GM19240 (cell line): ENCODE measurements around the gene NDUFS5.
"Not testable (repeated sequence)": the region's sequence is repeated elsewhere in the genome, so short reads cannot be mapped to it uniquely, and the experiment has no call there.

Source experiments
- DNase-seq: peaks from one replicate; pipeline ENCODE4 v3.0.0; 2011; ENCODE audit warnings: low spot score; ENCODE audit not compliant: insufficient read length

The NDUFS5 gene

DNA sequence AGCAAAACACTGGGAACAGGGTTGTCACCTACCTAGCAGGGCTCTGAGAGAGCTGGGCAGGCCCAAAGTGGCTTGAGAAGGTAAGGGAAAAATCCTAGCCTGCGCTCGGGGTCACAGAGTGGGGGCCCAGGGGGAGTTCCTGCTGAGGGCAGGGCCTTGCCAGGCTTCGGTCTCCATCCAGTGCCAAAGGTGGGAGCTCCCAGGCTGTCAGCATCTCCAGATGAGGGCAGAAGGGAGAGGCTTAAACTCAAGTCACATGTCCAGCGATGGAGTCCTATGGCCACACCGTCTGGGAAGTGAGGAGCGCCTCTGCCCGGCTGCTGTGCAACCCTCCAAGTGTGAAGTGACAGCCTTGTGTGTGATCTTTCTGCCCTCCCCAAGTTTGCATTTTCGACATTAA lies 11.2 kb upstream of the NDUFS5 start:
- DNase-seq, result not testable (repeated sequence)

DNA sequence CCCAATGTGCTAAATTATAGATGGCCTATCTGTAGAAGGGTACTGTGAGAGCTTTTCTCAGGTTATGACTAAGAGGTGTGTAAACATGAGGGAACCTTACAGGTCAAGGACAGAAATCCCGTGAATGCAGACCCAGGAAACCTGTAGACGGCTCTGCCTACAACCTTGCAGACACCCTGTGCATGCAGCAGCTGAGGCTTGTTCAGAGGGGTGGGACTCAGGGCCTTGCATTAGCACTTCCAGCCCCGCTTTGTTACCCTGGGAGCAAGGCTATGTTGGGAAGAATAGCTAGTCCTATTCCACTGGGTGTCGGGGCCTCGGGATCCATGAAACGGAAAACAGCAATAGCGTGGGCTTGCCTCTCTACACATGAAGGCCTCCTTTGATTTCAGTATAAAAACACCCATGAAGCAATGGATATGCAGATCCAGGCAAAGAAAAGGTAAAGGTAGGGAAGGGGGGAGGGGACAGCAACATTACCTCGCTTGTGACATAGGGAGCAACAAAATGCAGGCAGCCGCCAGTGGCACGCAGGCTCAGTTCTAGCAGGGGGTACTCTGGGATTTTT lies 9.5 kb upstream of the NDUFS5 start:
- DNase-seq, result no peak

DNA sequence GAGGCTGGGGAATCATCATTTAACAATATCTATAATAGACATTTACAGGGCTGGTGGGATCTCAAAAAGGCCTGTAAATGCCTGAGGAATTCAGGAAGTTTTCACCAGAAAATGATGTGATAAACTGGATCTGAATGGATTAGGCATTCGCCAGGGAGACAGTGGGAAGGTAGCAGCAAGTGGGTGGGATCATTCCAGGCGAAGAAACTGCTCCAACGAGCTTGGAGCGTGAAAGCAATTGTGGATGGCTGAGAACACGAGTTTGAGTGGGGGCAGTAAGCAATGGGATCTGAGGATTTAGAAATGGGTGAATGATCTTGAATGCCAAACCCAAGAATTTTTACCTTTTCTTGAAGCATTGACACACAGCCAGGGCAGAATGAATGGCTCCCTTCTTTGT lies 8.9 kb upstream of the NDUFS5 start:
- DNase-seq, result no peak

DNA sequence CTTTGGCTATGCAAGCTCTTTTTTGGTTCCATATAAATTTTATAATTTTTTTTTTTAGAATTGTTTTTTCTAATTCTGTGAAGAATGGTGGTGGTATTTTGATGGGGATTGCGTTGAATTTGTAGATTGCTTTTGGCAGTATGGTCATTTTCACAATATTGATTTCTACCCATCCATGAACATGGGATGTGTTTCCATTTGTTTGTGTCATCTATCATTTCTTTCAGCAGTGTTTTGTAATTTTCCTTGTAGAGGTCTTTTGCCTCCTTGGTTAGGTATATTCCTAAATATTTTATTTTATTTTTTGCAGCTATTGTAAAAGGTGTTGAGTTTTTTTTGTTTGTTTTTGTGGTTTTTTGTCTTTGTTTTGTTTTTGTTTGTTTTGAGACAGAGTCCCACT lies 5.7 kb upstream of the NDUFS5 start:
- not testable (repeated sequence) for DNase-seq

DNA sequence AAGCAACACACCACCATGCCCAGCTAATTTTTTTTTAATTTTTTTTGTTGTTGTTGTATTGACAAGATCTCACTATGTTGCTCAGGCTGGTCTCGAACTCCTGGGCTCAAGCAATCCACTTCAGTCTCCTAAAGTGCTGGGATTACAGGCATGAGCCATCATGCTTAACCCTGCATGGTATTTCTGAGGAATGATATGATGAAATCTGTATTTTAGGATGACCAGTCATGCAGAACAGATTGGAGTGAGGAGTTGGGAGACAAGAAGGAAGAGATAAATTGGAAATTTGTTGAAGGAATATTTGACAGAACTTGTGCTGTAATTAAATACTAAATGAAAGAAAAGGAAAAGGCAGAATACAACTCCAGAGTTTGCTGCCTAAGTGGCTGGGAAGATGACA lies 4.7 kb upstream of the NDUFS5 start:
- no peak for DNase-seq

DNA sequence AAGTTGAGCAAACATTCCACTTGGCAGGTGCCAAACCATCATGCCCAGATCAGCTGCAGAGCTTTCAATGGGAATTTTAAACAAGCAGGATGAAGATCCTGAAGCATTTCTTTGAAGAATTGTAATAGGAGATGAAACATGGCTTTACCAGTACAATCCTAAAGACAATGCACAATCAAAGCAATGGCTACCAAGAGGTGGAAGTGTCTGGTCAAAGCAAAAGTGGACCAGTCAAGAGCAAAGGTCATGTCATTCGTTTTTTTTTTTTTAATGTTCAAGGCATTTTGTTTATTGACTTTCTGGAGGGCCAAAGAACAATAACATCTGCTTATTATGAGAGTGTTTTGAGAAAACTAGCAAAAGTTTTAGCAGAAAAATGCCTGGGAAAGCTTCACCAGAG lies 3.0 kb upstream of the NDUFS5 start:
- DNase-seq, result no peak

DNA sequence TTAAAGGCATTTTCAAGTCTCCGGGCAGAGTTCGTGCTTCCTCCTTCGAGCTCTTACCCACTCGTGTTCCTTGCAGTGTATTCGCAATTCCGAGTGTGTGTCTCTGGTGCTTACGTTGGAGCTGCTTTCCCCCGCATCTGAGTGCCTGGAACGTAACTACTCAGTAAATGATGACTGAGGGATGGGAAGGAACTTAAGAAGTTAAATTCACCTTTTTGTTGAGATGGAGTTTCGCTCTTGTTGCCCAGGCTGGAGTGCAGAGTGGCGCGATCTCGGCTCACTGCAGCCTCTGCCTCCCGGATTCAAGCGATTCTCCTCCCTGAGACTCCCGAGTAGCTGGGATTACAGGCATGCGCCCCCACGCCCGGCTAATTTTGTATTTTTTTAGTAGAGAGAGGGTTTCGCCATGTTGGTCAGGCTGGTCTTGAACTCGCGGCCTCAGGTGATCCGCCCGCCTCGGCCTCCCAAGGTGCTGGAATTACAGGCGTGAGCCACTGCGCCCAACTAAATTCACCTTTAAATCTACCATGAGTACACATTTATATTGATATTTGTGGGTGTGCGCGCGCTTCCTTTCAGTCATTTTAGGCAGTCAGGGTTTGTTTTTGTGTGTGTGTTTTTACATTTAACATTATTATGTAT lies 837 bp downstream of the NDUFS5 start:
- DNase-seq, result no peak

DNA sequence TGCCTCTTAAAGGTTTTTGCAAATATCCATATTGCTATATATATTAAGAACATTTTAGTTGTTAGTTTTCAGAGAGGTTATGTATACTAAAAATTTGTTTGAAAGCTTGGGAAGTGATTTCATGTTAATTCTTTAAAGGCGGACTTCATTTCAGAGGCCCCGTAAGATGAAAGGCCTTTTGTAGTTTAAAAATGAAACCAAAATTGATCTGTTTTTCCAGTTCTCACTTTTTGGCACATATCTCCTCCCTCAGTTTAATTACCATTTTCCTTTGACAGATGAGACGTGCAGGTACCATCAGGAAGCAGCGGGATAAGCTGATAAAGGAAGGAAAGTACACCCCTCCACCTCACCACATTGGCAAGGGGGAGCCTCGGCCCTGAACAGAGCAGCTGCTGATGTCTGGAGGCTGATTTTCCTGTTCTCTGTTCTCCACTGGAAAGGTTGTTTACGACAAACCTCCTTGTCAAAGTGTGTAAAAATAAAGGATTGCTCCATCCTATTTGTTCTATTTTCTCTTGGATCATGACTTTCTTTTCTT lies 8.0 kb downstream of the NDUFS5 start:
- no peak for DNase-seq

DNA sequence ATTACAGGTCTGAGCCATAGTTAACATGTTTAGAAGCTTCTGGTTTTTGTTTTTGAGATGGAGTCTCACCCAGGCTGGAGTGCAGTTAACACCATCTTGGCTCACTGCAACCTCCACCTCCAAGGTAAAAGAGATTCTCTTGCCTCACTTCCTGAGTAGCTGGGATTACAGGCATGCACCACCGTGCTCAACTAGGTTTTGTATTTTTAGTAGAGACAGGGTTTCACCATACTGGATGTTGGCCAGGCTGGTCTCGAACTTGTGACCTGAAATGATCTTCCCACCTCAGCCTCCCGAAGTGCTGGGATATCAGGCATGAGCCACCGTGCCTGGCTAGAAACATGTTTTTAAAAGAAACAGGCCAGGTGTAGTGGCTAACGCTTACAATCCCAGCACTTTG lies 10.5 kb downstream of the NDUFS5 start:
- no peak for DNase-seq

DNA sequence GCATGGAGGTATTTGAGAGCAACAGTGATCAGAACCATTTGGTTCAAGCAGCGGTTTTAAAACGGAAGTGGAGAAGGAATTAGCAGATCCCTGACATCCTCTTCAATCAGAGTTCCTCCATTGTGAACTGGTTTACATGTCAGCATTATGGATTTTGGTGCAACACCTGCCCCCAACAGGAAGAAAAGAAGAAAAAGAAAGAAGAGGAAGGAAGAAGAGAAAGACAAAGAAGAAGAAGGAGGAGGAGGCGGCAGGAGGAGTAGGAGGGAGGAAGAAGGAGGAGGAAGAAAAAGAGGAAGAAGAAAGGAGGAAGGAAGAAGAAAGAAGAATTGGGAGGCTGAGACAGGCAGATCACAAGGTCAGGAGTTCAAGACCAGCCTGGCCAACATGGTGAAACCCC lies 17.4 kb downstream of the NDUFS5 start:
- DNase-seq, result no peak

DNA sequence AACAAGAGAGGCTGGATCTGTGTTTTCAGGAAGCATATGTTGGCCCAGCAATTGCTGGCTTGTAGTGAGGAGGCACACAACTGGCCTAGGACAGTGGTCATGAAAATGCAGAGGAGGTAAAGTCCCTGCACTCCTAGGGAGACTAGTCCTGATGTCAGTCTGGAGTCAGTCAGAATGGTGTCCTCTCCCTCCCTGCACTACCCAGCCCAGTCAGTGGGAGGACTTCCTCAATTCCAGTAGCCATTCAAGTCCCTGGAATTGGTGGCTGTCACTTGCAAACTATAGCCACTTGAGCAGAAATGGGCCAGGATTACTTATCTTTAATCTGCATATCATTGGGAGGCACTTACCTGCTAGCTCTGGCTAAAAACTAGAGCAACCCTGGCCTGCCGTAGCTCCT lies 18.6 kb downstream of the NDUFS5 start:
- no peak for DNase-seq

DNA sequence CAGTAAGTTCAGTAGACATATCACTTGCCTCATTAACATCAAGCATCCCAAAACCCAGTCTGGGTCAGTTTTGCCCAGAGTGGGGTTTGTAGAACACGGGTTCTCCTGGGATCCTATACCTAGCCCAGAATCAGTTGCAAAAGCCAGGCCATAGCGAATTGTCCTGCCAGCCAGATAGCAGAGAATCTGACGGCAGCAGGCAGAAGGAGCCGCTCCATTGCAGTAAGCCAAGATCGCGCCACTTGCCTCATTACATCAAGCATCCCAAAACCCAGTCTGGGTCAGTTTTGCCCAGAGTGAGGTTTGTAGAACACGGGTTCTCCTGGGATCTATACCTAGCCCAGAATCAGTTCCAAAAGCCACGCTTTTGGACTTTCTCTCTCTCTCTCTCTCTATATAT lies 19.1 kb downstream of the NDUFS5 start:
- no peak for DNase-seq

DNA sequence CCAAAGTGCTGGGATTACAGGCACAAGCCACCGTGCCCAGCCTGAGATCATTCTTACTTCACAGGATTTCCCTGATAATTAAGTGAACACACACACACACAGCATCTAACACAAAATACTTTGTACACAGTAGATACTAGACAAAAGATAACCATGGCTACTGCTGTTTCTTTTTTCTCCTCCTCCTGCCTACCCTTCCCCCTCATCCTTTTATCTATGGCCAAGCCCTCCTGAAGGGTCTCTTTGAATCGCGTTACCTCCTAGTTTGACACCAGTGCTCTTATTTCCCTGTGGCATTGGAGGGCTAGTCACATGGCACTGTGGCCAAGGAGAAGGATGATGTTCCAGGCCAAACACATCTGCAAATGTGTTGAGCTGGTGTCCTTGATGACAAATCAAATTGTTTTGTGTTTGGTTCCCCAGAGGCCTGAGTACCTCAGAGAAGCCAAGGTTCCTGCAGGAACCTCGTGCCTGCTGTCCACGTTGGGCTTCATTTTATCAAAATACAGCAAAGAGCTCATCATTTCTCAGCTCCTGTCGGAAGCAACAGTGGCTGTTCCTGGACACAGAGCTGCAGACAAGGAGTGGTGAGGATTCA lies 20.6 kb downstream of the NDUFS5 start:
- DNase-seq, result no peak

DNA sequence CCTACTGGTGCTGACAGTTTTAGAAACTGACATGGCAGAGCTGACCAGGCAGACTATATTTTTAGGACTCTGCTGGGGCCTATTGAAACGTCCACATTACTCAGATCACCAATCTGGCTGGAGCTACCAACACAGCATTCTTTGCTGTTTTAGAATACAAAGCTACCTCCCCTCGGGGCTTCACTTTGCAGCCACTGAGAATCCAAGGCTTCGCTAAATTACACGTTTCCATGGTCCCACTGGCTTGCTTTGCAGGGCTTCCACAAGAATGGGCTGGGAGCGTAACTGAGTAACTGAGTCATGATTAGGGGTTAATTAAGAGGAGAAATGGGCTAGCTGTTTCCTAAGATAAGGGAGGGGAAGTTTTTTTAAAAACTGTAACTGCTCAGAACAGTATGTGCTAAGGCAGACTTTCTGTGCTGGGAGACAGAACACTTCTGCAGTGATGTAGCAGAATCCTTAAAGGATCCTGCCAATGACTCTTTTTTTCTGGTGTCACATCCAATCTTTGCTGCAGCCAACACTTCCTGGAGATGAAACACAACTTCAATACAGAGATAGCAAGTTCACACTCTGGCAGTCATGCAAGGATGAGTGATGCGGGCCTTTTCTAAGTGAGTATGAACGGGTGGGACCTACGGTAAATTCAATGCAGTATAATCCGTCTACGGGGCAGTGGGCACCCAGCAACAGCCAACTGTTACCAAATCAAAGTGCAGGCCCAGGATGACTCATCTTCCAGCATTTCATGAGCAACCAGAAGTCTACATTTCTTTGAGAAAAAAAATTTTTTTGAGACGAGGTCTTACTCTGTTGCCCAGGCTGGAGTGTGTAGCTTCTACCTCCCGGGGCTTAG lies 21.5 kb downstream of the NDUFS5 start:
- DNase-seq, result no peak

DNA sequence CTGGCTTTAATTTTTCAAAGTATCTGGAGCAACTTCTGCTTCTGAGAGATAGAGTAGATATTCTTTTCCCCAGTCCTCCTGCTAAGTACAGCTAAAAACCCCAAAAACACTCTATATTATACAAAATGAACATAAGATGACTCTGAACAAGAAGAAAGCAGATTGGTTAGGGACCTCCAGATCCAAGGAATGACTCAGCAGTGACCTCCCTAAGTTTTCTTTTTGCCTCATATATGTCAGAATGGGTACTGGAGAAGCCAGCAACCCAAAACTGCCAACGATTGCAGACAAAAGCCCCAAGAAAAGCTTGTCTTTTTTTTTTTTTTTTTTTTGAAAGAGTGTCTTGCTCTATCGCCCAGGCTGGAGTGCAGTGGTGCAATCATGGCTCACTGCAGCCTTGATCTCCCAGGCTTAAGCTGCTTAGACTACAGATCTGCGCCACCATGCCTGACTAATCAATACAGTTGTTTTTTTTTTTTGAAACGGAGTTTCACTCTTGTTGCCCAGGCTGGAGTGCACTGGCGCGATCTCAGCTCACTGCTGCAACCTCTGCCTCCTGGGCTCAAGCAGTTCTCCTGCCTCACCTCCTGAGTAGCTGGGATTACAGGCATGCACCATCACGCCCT lies 22.7 kb downstream of the NDUFS5 start:
- no peak for DNase-seq

DNA sequence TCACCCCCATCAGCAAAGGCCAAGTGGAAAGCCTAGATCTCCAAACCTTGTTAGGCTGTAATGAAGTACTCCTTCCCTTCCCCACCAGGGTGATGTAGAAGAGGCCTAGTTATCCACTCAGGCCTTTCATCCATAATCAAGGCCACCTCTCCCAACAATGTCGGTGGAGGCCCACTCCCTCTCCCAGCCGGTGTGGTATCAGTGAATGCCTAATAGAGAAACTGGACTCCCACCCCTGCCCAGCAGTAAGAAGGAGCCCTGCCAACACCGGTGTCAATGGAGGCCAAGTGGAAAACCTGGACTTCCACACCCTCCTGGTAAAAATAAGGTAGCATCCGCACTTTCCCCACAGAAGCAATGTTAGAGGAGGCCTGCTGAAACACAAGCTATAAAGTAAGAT lies 23.9 kb downstream of the NDUFS5 start:
- no peak for DNase-seq

DNA sequence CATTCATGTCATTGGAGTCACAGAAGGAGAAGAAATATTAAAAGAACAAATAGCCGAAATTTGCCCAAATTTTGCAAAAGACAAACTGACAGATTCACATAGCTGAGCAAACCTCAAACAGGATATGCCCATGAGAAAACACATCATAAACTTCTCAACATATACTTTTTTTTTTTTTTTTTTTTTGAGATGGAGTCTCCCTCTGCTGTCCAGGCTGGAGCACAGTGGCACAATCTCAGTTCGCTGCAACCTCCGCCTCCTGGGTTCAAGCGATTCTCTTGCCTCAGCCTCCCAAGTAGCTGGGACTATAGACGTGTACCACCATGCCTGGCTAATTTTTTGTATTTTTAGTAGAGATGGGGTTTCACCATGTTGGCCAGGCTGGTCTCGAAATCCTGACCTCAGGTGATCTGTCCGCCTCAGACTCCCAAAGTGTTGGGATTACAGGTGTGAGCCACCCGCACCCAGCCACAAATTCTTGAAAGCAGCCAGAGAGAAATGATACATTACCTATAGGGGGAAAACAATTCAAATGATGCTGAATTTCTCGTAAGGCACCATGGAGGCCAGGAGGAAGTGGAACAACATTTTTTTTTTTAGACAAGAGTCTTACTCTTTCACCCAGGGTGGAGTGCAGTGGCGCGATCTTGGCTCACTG lies 25.2 kb downstream of the NDUFS5 start:
- not testable (repeated sequence) for DNase-seq

DNA sequence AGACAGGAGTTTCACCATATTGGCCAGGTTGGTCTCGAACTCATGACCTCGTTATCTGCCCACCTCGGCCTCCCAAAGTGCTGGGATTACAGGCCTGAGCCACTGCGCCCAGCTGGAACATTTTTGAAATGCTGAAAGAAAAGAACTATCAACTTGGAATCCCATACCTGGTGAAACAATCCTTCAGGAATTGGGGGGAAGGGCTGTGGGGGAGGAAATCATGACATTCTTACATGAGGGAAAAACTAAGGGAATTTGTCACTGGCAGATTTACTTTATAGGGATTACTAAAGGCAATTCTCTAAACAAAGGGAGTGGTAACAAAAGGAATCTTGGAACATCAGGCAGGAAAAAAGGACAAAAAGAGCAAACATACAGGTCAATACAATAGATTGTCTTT lies 25.8 kb downstream of the NDUFS5 start:
- DNase-seq, result no peak

DNA sequence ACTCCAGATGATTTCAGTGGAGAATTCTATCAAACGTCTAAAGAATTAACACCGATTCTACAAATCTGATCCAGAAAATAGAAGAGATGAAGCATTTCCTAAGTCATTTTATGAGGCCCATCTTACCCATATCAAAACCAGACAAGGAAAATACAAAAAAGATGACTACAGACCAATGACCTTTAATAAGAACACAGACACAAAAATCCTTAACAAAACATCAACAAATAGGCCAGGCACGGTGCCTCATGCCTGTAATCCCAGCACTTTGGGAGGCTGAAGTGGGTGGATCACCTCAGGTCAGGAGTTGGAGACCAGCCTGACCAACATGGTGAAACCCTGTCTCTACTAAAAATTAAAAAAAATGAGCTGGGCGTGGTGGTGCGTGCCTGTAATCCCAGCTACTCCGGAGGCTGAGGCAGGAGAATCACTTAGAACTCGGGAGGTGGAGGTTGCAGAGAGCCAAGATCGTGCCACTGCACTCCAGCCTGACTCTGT lies 29.1 kb downstream of the NDUFS5 start:
- not testable (repeated sequence) for DNase-seq

DNA sequence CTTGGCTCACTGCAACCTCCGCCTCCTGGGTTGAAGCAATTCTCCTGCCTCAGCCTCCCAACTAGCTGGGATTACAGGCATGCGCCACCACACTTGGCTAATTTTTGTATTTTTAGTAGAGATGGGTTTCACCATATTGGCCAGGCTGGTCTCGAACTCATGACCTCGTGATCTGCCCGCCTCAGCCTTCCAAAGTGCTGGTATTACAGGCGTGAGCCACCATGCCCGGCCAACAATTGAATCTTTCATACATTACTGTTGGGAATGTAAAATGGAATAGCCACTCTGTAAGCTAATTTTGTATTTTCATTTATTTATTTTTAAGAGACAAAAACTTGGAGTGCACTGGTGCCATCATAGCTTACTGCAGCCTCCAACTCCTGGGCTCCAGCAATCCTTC lies 35.4 kb downstream of the NDUFS5 start:
- DNase-seq, result not testable (repeated sequence)

DNA sequence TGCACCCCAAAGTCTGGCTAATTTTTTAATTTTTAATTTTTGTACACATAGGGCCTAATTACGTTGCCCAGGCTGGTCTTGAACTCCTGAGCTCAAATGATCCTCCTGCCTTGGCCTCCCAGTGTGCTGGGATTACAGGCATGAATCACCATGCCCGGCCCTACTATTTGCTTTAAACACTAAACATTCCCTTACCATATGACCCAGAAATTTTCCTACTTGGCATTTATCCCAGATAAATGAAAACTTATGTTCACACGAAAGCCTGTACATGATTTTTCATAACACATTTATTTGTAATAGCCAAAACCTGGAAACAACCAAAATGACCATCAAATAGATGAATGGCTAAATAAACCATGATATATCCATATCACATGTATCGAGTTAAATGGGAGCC lies 35.8 kb downstream of the NDUFS5 start:
- no peak for DNase-seq
